Measurements from ENCODE around the gene ELAC2. TPM values are rescaled to one million over a fixed set of nuclear protein-coding genes. Genes with fewer than 3 reads are reported as not detected.

The ELAC2 gene
- total RNA-seq, 1 donor from 2014 or later: 52.2 TPM

DNA sequence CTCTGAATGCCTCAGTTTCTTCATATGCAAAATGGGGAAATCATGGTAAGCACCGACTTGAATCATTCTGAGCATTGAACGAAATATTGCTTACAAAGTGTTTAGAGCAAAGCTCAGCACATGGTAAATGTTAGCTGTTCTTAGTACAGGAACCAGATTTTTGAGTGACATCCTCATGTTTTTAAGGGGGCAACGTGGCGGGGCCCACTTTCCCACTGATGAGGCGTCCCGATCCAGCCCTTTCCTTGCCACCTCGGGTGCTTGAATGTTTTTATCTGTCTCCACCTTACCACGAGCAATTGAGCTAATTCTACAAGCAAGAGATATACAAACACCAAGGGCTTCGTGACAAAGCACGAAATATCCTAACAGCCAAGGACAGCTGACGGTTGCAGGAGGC lies 49.9 kb downstream of the ELAC2 start:
- intact Hi-C loops (cut with DNase I): no loop called here
- DNase-seq (ENCODE audit: low spot score): no peak

GRCh38 chr17:12966413-12966812 lies 51.4 kb downstream of the ELAC2 start:
- intact Hi-C loops (cut with DNase I): no loop called here
- DNase-seq (ENCODE audit: low spot score): no peak

DNA sequence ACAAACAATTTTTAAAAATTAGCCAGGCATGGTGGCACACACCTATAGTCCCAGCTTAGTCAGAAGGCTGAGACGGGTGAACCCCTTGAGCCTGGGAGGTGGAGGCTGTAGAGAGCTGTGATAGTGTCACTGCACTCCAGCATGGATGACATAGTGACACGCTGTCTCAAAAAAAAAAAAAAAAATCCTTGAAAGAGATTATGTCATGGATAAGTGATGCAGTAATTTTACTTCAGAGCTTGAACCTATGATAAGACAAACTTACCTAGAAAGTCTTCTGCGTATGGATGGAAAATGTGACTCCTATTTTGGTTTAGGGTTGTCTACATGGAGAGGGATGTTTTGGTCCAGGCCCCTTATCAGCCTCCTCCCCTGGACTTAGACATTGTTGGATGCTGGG lies 51.8 kb downstream of the ELAC2 start:
- intact Hi-C loops (cut with DNase I): no loop called here
- no peak for DNase-seq (ENCODE audit: low spot score)

DNA sequence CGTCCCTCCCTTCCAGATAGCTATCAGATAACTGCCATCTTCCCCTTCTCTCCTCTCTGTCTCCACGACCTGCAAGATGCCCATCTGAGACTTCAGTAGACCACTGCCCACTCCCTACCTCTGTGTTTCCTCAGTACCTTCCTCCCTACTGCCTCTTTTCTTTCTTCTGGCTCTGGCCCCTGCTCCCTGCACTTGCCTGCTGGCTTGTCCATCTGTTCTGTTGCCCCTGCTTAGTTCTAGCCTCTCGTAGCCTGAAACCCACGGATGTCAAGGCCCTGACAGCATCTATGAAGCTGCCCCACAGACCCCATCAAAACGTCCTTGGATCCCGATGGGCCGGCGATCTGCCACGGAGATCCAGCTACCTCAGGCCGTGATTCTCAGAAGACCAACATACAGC lies 53.0 kb downstream of the ELAC2 start:
- intact Hi-C loops (cut with DNase I): no loop called here
- DNase-seq (ENCODE audit: low spot score): no peak

GRCh38 chr17:12964162-12964561 lies 53.7 kb downstream of the ELAC2 start:
- intact Hi-C loops (cut with DNase I): no loop called here
- no peak for DNase-seq (ENCODE audit: low spot score)

GRCh38 chr17:12963505-12963904 lies 54.3 kb downstream of the ELAC2 start:
- DNase-seq (ENCODE audit: low spot score): no peak
- intact Hi-C loops (cut with DNase I): no loop called here

- intact Hi-C loops (cut with DNase I): no loop called here
These were observed 56.2 kb downstream of the ELAC2 start for GRCh38 chr17:12961655-12962054.

DNA sequence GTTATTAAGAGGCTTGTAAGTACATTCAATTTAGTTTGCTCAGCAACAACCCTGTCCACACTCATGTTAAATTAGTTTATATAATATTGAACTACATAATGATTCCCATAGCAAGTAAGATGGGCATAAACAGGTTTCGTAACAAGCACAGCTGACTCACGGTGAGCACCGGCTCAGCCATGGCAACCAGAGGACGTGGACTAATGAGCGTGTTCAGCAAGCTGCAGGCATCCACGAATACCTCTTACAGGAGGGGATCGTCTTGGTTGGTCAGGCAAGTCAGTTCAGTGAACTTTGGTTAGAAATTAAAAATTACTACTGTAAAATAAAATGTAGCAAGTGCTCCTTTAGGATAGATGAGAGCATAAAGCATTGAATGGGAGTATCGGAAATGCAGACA lies 58.4 kb downstream of the ELAC2 start:
- intact Hi-C loops (cut with DNase I): no loop called here
- no peak for DNase-seq (ENCODE audit: low spot score)

More at GRCh38 chr17:12961655-12962054, 56.2 kb downstream of the ELAC2 start:
- DNase-seq (ENCODE audit: low spot score): no peak

DNA sequence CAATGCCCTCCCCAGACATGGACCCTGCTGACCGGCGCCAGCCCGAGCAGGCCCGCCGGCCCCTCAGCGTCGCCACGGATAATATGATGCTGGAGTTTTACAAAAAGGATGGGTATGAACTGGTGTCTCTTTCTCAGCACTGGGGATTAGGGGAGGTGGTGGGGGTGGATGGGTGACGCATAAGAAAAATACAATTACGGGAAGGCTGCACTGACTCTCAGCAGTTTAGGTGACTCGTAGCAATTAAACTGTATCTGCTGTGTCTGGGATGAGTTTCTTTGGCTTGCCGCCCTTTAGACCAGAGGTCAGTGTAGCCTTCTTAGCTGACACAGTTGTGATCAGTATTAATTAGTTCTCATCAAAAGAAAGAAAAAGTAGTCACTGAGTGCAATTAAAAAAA lies 59.0 kb downstream of the ELAC2 start:
- intact Hi-C loops (cut with DNase I): no loop called here
- DNase-seq (ENCODE audit: low spot score): no peak

- DNase-seq (ENCODE audit: low spot score): no peak
- intact Hi-C loops (cut with DNase I): no loop called here
These were observed 62.3 kb downstream of the ELAC2 start for GRCh38 chr17:12955521-12955920.

- DNase-seq (ENCODE audit: low spot score): no peak
- intact Hi-C loops (cut with DNase I): no loop called here
These were observed 64.7 kb downstream of the ELAC2 start for GRCh38 chr17:12953156-12953555.

GRCh38 chr17:12952012-12952411 lies 65.8 kb downstream of the ELAC2 start:
- no peak for DNase-seq (ENCODE audit: low spot score)
- intact Hi-C loops (cut with DNase I): no loop called here

DNA sequence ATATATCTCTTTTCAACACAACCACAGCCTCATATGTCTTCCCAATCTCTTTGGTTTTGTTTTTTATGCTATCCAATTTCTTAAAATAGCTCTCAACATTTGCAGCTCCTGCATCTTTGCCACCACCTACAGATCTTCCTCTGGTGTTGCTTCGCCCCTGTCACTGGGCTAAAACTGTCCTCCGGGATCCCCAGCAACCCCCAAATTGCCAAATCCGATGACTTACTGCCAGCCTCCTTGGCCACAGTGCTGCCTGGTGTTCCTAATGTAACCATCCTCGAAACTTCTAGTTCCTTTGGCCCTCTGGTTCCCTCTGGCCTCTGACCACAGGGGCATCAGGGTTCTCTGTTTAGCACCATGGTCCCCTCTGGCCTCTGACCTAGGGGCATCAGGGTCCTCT lies 70.8 kb downstream of the ELAC2 start:
- intact Hi-C loops (cut with DNase I): no loop called here
- no peak for DNase-seq (ENCODE audit: low spot score)

Other genes starting within 250 kb of the ELAC2 start
- 8.3 TPM for gene ARHGAP44, start 228.5 kb downstream of the ELAC2 start, total RNA-seq

Measured in cardiac septum (tissue), 1 donor.